GM06990 (cell line): ENCODE data around the gene DOCK4.
A peak's percentile ranks its signal among the peaks of the same experiment; 100 is the strongest.

Experiments used
- DNase-seq: peaks from one replicate; pipeline ENCODE4 v3.0.0-alpha.2; 2011; ENCODE audit not compliant: insufficient read length; ENCODE audit errors: extremely low read depth
- H3K27me3 ChIP-seq: replicated peaks from 2 replicates; pipeline ENCODE4 v1.6.0; 2011; ENCODE audit warnings: low read length; ENCODE audit not compliant: control insufficient read depth, insufficient read depth
- H3K36me3 ChIP-seq: 2 replicates; pipeline ENCODE4 v1.5.1; 2011; ENCODE audit warnings: low read length; ENCODE audit not compliant: control insufficient read depth, insufficient read depth
- H3K4me3 ChIP-seq: replicated peaks from 2 replicates; pipeline ENCODE4 v1.5.1; 2011; ENCODE audit warnings: low read depth, mild to moderate bottlenecking, control low read depth, low read length
- TF ChIP-seq, protein P1 (sequence below): IDR thresholded peaks from 2 replicates; pipeline ENCODE4 v1.5.1; 2011; ENCODE audit warnings: low read length, control low read depth, mild to moderate bottlenecking, inconsistent platforms; ENCODE audit not compliant: insufficient read depth, poor library complexity, severe bottlenecking

Gene DOCK4

DNA sequence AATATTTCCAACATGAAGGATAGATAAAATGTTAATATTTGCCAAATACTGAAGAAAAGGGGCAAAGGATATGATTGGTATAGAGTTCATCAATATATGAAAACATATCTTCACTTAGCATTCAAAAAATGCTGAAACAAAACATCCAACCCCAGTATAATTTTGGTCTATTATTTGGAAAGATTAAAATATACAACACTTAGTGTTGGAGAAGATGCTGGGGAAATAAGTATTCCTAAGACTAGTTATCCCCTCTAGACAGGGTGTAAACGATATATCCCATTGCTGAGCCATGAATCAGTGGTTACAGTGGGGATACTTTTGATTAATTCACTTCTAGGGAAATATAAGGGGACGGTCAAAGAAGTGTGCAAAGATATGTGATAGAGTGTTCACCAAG is 456.6 kb downstream of the DOCK4 start:
- DNase-seq: no peak
- TF ChIP-seq, protein P1, sequence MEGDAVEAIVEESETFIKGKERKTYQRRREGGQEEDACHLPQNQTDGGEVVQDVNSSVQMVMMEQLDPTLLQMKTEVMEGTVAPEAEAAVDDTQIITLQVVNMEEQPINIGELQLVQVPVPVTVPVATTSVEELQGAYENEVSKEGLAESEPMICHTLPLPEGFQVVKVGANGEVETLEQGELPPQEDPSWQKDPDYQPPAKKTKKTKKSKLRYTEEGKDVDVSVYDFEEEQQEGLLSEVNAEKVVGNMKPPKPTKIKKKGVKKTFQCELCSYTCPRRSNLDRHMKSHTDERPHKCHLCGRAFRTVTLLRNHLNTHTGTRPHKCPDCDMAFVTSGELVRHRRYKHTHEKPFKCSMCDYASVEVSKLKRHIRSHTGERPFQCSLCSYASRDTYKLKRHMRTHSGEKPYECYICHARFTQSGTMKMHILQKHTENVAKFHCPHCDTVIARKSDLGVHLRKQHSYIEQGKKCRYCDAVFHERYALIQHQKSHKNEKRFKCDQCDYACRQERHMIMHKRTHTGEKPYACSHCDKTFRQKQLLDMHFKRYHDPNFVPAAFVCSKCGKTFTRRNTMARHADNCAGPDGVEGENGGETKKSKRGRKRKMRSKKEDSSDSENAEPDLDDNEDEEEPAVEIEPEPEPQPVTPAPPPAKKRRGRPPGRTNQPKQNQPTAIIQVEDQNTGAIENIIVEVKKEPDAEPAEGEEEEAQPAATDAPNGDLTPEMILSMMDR: no peak
- H3K27me3 ChIP-seq: no peaks in the 10 kb centered on the region
- H3K4me3 ChIP-seq: no peak overlapping the region
- H3K36me3 ChIP-seq: no peaks in the 10 kb centered on the region

DNA sequence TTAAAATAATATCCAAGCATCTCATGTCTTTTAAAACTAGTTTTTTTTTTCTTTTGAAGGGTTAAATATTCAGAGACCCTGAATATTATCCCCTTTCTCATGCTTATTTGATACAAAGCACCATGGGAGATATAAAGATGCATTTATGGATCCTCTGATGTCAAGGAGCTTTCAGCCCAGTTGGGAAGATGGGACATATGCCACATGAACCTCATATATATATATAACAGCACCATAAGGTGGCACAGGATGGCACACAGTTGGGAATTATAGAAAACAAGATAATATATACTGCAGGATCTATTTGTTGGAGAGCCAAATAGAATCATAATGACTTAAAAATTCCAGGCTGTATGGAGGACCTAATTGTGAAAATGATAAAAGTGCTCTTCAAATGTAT is 458.5 kb downstream of the DOCK4 start:
- H3K27me3 ChIP-seq: no peaks in the 10 kb centered on the region
- TF ChIP-seq, protein P1: no peak
- H3K4me3 ChIP-seq: no peak overlapping the region
- no peak for DNase-seq
- H3K36me3 ChIP-seq: no peaks in the 10 kb centered on the region

DNA sequence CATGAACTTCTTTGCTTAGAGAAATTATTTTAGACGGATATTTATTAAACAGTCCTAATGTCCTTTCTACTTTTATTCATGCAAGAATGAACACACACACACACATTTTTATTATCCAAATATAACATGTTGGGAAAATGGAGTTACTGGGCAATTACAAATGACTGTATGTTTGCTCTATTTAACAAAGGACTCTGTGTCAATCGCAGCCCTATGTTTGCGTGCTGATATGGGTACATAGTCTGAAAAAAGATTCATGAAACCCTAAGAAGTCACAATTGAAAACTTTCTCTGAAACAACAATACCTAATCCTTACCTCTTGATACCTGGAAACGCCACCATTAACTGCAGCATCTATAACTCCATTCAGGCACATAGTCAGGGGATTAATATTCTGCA is 459.2 kb downstream of the DOCK4 start:
- DNase-seq: no peak
- no peak overlapping the region for H3K4me3 ChIP-seq
- no peaks in the 10 kb centered on the region for H3K36me3 ChIP-seq
- H3K27me3 ChIP-seq: no peaks in the 10 kb centered on the region
- TF ChIP-seq, protein P1: no peak

DNA sequence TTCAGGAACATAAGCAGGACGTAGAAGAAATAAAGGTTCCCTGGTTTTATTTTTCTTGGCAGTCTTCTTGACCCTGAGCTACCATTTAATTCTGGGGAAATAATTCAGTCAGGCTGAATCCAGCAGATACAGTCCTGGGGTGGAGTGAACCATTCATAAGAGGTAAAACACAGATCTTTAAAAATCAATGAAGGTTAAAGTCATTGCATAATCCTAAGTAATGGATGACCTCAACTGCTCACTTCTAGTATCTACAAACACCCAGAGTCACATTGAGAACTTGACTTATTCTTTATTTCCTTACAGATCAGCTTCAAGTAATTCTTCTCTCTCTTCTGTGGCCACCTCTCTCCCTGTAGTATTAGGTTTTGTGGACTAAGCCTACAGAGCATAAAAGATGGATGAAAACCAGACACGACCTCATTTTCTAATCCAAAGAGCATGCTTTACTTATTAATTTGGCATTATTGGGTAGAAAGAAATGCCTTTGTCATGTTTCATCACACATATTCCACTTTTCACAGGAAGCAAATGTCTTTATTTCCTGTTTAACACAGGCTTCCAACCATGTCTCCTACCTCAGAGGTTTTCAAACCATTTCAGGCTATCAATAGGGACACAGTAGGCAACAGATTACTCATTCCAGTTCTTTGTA is 461.6 kb downstream of the DOCK4 start:
- Histone ChIP-seq H3K36me3 (no peaks in the 10 kb centered on the region), H3K27me3 (no peaks in the 10 kb centered on the region), H3K4me3 (no peak overlapping the region)
- TF ChIP-seq, protein P1: no peak
- no peak for DNase-seq

DNA sequence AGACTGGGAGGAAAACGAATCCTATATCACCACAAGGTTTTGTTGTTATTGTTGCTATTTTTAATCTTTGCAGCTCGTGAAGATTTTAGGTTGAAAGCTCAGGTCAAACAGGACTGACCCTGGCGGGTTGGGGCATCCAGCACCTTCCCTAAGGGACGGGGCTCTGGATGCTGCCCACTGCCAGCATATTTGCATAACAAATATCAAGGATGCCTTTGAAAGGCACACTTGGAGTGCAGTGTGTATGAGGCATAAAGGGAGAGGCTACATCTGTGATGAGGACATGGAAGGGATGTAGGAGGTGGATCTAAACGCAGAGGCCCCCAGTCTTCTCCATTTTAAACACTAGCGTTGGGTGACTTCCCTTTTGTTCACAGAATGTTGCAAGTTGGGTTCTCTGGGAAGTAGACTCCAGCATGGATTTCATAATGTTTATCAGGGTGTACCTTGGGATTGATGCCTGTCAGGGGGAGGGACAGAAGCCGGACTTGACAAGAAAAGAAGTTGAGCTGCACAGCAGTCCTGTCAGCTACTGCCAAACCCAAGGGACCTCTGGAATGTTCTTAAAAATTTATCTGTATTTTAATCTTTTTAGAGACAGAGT is 462.9 kb downstream of the DOCK4 start:
- TF ChIP-seq, protein P1: no peak
- no peak for DNase-seq
- H3K36me3 ChIP-seq: no peaks in the 10 kb centered on the region
- H3K27me3 ChIP-seq: no peaks in the 10 kb centered on the region
- H3K4me3 ChIP-seq: no peak overlapping the region

DNA sequence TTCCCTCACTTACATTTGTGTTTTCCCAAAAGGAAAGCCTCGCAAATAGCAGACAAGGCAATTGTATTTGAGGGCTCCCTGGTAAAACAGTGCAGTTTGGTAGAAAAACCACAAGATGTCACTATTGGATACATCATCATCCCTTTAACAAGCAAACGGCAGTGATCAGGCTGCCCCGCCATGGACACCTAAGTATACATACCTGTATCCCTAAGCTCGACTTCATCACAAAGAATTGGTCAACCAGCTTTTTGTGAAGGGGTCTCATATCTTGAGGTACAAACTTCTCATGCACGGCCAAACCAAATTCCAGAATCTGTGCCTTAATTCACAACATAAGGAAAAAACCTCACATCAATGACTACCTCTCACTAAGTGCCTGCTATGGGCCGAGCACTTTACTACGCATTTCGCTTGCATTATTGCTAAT is 464.4 kb downstream of the DOCK4 start:
- Histone ChIP-seq H3K27me3 (no peaks in the 10 kb centered on the region), H3K4me3 (no peak overlapping the region), H3K36me3 (no peaks in the 10 kb centered on the region)
- no peak for DNase-seq
- TF ChIP-seq, protein P1: peak; percentile 58
